Natural killer cell (primary cell): ENCODE results near the gene SLC12A8. TPM values are rescaled to one million over a fixed set of nuclear protein-coding genes. Genes with fewer than 3 reads are reported as not detected.
A peak's percentile ranks its signal among the peaks of the same experiment; 100 is the strongest.

Experiments used
- ATAC-seq, 3 donors: fragments of 150-1000 bp in 2 of 3; fragments of 200-7000 bp in 1 of 3; cut with Tn5 transposase; 1 replicate in 1 of 3; 2 replicates in 2 of 3; pipeline ENCODE4 v1.10.0; 2021; ENCODE audit warnings: mild to moderate bottlenecking in 2 of 3, moderate library complexity in 2 of 3
- DNase-seq, 2 donors: peaks; one replicate each; pipeline versions ENCODE4 v3.0.0 to v3.0.0-alpha.2; 2013 to 2021; ENCODE audit warnings: mixed read lengths in 1 of 2
- H3K27ac ChIP-seq: one replicate; pipeline ENCODE4 v1.5.1; 2013; ENCODE audit warnings: mild to moderate bottlenecking, low read length
- H3K27me3 ChIP-seq: one replicate; pipeline ENCODE4 v1.6.1; 2013; ENCODE audit warnings: low read length; ENCODE audit not compliant: control insufficient read depth, insufficient read depth
- H3K36me3 ChIP-seq: one replicate; pipeline ENCODE4 v1.6.1; 2013; ENCODE audit warnings: low read length; ENCODE audit not compliant: control insufficient read depth, insufficient read depth
- H3K4me1 ChIP-seq: one replicate; pipeline ENCODE4 v1.6.1; 2013; ENCODE audit warnings: low read length; ENCODE audit not compliant: control insufficient read depth, insufficient read depth
- H3K4me3 ChIP-seq: one replicate; pipeline ENCODE4 v1.5.1; 2013; ENCODE audit warnings: low read length
- H3K9me3 ChIP-seq: one replicate; pipeline ENCODE4 v1.6.1; 2013; ENCODE audit warnings: low read length; ENCODE audit not compliant: control insufficient read depth, insufficient read depth
- H3K27ac Mint-ChIP-seq, 2 donors: one replicate each; pipeline ENCODE4 v1.8.0; 2022; ENCODE audit warnings: mild to moderate bottlenecking in 2 of 2, mixed read lengths in 2 of 2, moderate library complexity in 1 of 2
- H3K27me3 Mint-ChIP-seq, 2 donors: one replicate each; pipeline ENCODE4 v1.8.0; 2022; ENCODE audit warnings: low read depth in 2 of 2, mixed read lengths in 2 of 2
- H3K36me3 Mint-ChIP-seq: one replicate; pipeline ENCODE4 v1.8.0; 2022; ENCODE audit warnings: mixed read lengths
- H3K4me1 Mint-ChIP-seq, 2 donors: one replicate each; pipeline ENCODE4 v1.8.0; 2022; ENCODE audit warnings: mixed read lengths in 2 of 2
- H3K4me3 Mint-ChIP-seq: one replicate; pipeline ENCODE4 v1.8.0; 2022; ENCODE audit warnings: mild to moderate bottlenecking, moderate library complexity, mixed read lengths
- H3K9me3 Mint-ChIP-seq, 2 donors: one replicate each; pipeline ENCODE4 v1.8.0; 2022; ENCODE audit warnings: mixed read lengths in 2 of 2
- CTCF ChIP-seq: fragments of 200-600 bp; IDR thresholded peaks from one replicate; pipeline ENCODE4 v1.8.0; 2022; ENCODE audit warnings: antibody characterized with exemption
- WGBS: methylation state at CpG from one replicate; pipeline ENCODE4 v1.1.7; 2013; ENCODE audit warnings: missing lambda C conversion rate; ENCODE audit not compliant: insufficient coverage; 5-methylcytosine and 5-hydroxymethylcytosine counted together
- intact Hi-C: fragments of 100-400 bp; cut with micrococcal nuclease; formaldehyde crosslinking; loops from one replicate; pipeline ENCODE4 v1.14.2; 2022
- total RNA-seq, 4 donors: library from RNA; stranded (reverse); fragments of 120-200 nt in 1 of 4; gene quantifications; one replicate each; pipeline versions ENCODE4 v1.2.3 to v1.2.4, GENCODE V29; 2013 to 2022

Gene SLC12A8
- total RNA-seq, 3 donors from 2014 or later (not counting 1 experiment from before 2014, with no cell fraction given), result 0.25 to 1.4 (median 0.61) TPM

- Mint-ChIP-seq H3K9me3 (no peaks in the 10 kb centered on the region), H3K36me3 (no peaks in the 10 kb centered on the region), H3K27ac (peak overlapping the region; percentile 92 to 98), H3K4me3 (peak overlapping the region; percentile 81), H3K4me1 (peaks cover 67 to 70% of the 10 kb centered on the region in 2 donors), H3K27me3 (no peaks in the 10 kb centered on the region)
- no peak for TF ChIP-seq CTCF
- Histone ChIP-seq H3K27ac (peak overlapping the region; percentile 79), H3K4me3 (no peak overlapping the region), H3K4me1 (peaks cover 70% of the 10 kb centered on the region), H3K36me3 (no peaks in the 10 kb centered on the region), H3K27me3 (no peaks in the 10 kb centered on the region), H3K9me3 (no peaks in the 10 kb centered on the region)
- ATAC-seq, result peak; percentile 76 to 92 (median 78)
- intact Hi-C loops, result loop anchor here (1.0 to 5.0 kb wide), 2 partner anchors 32 to 65 kb away; partner anchors contain the start of gene HEG1
- 49% methylated on average over 10 of the region's 11 CpGs for WGBS
- DNase-seq, result peak; percentile 41 to 50
Measured at GRCh38 chr3:125119752-125120378, 92.7 kb downstream of the SLC12A8 start.

- H3K4me3 ChIP-seq, result no peak overlapping the region
- DNase-seq (no peak), ATAC-seq (no peak)
- Mint-ChIP-seq H3K36me3 (no peaks in the 10 kb centered on the region), H3K27me3 (no peaks in the 10 kb centered on the region), H3K4me1 (peaks cover 71 to 75% of the 10 kb centered on the region in 2 donors), H3K27ac (peak overlapping the region; percentile 92 to 98), H3K4me3 (peak overlapping the region; percentile 37), H3K9me3 (no peaks in the 10 kb centered on the region)
- WGBS, result 41% methylated on average over 8 of the region's 8 CpGs
- H3K27me3 ChIP-seq, result no peaks in the 10 kb centered on the region
- no peak for TF ChIP-seq CTCF
- intact Hi-C loops, result loop anchor here (5.0 kb wide), 1 partner anchor 34 kb away; no protein-coding TSS in a partner anchor
- no peaks in the 10 kb centered on the region for H3K36me3 ChIP-seq
- H3K4me1 ChIP-seq, result peaks cover 70% of the 10 kb centered on the region
- peak overlapping the region; percentile 79 for H3K27ac ChIP-seq
- no peaks in the 10 kb centered on the region for H3K9me3 ChIP-seq
Measured at GRCh38 chr3:125118600-125118999, 93.9 kb downstream of the SLC12A8 start.

GRCh38 chr3:125117631-125118191, 94.8 kb downstream of the SLC12A8 start:
- Mint-ChIP-seq H3K36me3 (no peaks in the 10 kb centered on the region), H3K27me3 (no peaks in the 10 kb centered on the region), H3K4me1 (peaks cover 70 to 76% of the 10 kb centered on the region in 2 donors), H3K4me3 (no peak overlapping the region), H3K9me3 (no peaks in the 10 kb centered on the region), H3K27ac (peak overlapping the region; percentile 92 to 98)
- intact Hi-C loops, result loop anchor here (5.0 kb wide), 1 partner anchor 35 kb away; no protein-coding TSS in a partner anchor
- no peak for TF ChIP-seq CTCF
- Histone ChIP-seq H3K9me3 (no peaks in the 10 kb centered on the region), H3K27ac (peak overlapping the region; percentile 79), H3K4me1 (peaks cover 70% of the 10 kb centered on the region), H3K27me3 (no peaks in the 10 kb centered on the region), H3K4me3 (no peak overlapping the region), H3K36me3 (no peaks in the 10 kb centered on the region)
- DNase-seq (no peak), ATAC-seq (no peak)
- WGBS, result 93% methylated on average over 4 of the region's 4 CpGs
